ENCODE data around the gene BTN2A1.

DNA sequence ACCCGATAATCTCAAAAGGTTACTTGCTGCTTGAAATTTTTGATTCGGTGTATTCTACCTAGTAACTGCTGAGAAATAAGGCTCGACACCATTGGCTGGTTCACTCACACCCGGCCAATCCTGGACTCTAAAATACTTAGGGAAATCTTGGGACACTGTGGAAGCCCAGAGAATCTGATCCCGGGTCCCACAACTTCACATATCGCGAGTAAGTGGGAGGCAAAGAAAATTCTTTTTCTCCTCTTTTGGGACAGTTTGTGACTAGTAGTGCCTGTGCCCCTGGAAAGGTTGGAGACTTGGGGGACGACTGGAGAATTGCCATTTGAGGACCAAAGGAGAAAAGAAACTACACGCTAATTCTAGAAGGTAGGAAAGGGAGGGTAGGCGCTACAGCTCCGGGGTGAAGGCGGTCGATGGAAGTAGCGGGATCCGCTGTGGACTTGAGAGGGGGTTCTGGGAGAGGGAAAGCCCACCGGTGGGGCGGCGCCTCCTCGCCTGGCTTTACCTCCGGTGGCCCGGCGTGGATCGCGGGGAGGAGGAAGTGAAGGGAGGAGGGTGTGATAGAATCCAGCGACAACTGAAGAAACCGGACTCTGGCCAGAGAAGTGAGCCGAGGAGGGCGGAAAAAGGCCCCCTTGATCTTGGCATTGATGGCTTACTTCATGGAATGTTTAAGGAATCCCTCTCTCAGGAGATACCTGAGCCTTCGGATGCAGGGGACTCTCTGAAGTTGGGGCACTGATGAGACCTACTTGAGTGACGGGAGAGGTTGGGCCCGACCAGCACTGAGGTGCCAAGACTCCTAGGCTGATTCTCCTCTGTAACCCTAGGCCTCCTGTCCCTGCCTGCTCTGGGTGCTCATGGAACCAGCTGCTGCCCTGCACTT, 36.3 kb upstream of the BTN2A1 start:
- no peak for TF ChIP-seq TAF1 (IDR thresholded peaks at IDR 0.05; ENCODE audit: borderline replicate concordance, low read depth, low read length)
- TF ChIP-seq POLR2A (IDR thresholded peaks at IDR 0.05; ENCODE audit: low read depth, low read length), result no peak
